WTC11 (cell line): ENCODE measurements around the gene OBSCN. TPM values are rescaled to one million over a fixed set of nuclear protein-coding genes. Genes with fewer than 3 reads are reported as not detected.

Source experiments
- ATAC-seq: fragments of 200-7000 bp; cut with Tn5 transposase; 2 replicates; pipeline ENCODE4 v1.10.0; 2021; ENCODE audit warnings: mild to moderate bottlenecking, moderate library complexity
- CTCF ChIA-PET: fragments of 300-600 bp; sonication (Branson Sonifier 250); formaldehyde crosslinking; loops from one replicate; lab custom pipeline; 2021; ENCODE audit warnings: antibody characterized with exemption; lab: Charles Lee
- POLR2A ChIA-PET: fragments of 350-600 bp; sonication (Branson Sonifier 250); formaldehyde crosslinking; loops from one replicate; lab custom pipeline; 2021; ENCODE audit warnings: antibody characterized with exemption; lab: Charles Lee
- DNase-seq: peaks from one replicate; pipeline ENCODE4 v3.0.0; 2021; ENCODE audit warnings: low spot score
- H3K27ac Mint-ChIP-seq: 2 replicates; pipeline ENCODE4 v1.8.0; 2021; ENCODE audit warnings: mixed read lengths
- H3K27me3 Mint-ChIP-seq: 2 replicates; pipeline ENCODE4 v1.8.0; 2021; ENCODE audit warnings: low read depth, mild to moderate bottlenecking, moderate library complexity, mixed read lengths
- H3K36me3 Mint-ChIP-seq: 2 replicates; pipeline ENCODE4 v1.8.0; 2021; ENCODE audit warnings: mixed read lengths
- H3K4me1 Mint-ChIP-seq: 2 replicates; pipeline ENCODE4 v1.8.0; 2022; ENCODE audit warnings: mixed read lengths
- H3K4me3 Mint-ChIP-seq: 2 replicates; pipeline ENCODE4 v1.8.0; 2021; ENCODE audit warnings: mild to moderate bottlenecking, moderate library complexity, mixed read lengths
- H3K9me3 Mint-ChIP-seq: 2 replicates; pipeline ENCODE4 v1.8.0; 2021; ENCODE audit warnings: mixed read lengths
- ATF1 ChIP-seq: sonication (generic); formaldehyde crosslinking; IDR thresholded peaks from 2 replicates; pipeline ENCODE4 v1.8.1; 2023; ENCODE audit warnings: mild to moderate bottlenecking, moderate library complexity, missing genetic modification reagents
- ATF2 ChIP-seq: sonication (generic); formaldehyde crosslinking; IDR thresholded peaks from 2 replicates; pipeline ENCODE4 v1.8.1; 2022; ENCODE audit warnings: low read depth, missing genetic modification reagents, borderline replicate concordance
- CBFB ChIP-seq: sonication (generic); formaldehyde crosslinking; IDR thresholded peaks from 2 replicates; pipeline ENCODE4 v1.8.1; 2022; ENCODE audit warnings: mild to moderate bottlenecking, low read depth, missing genetic modification reagents
- ELF4 ChIP-seq: sonication (generic); formaldehyde crosslinking; IDR thresholded peaks from 2 replicates; pipeline ENCODE4 v1.8.1; 2022; ENCODE audit warnings: low read depth, mild to moderate bottlenecking, moderate library complexity, missing genetic modification reagents
- EMX1 ChIP-seq: fragments of 250-450 bp; sonication (Bioruptor Pico); IDR thresholded peaks from 2 replicates; pipeline ENCODE4 v1.8.0; 2021; ENCODE audit warnings: mild to moderate bottlenecking
- ETV6 ChIP-seq: sonication (generic); formaldehyde crosslinking; IDR thresholded peaks from 2 replicates; pipeline ENCODE4 v1.8.1; 2022; ENCODE audit warnings: mild to moderate bottlenecking, missing genetic modification reagents
- PRRX2 ChIP-seq: fragments of 250-450 bp; sonication (Bioruptor Pico); IDR thresholded peaks from 2 replicates; pipeline ENCODE4 v1.8.0; 2021; ENCODE audit warnings: mild to moderate bottlenecking
- SMAD4 ChIP-seq: sonication (generic); formaldehyde crosslinking; IDR thresholded peaks from 2 replicates; pipeline ENCODE4 v1.8.0; 2022; ENCODE audit warnings: mild to moderate bottlenecking, missing genetic modification reagents
- TCF7 ChIP-seq: sonication (generic); formaldehyde crosslinking; IDR thresholded peaks from 2 replicates; pipeline ENCODE4 v1.8.0; 2022; ENCODE audit warnings: mild to moderate bottlenecking, low read depth, missing genetic modification reagents, moderate library complexity
- ZNF138 ChIP-seq: sonication (generic); formaldehyde crosslinking; conservative IDR thresholded peaks from 2 replicates; pipeline ENCODE4 v1.8.1; 2022; ENCODE audit warnings: mild to moderate bottlenecking, moderate library complexity, missing genetic modification reagents
- ZNF232 ChIP-seq: sonication (generic); formaldehyde crosslinking; IDR thresholded peaks from 2 replicates; pipeline ENCODE4 v1.8.0; 2022; ENCODE audit warnings: mild to moderate bottlenecking, missing genetic modification reagents
- ZNF263 ChIP-seq: sonication (generic); formaldehyde crosslinking; IDR thresholded peaks from 2 replicates; pipeline ENCODE4 v1.8.1; 2022; ENCODE audit warnings: low read depth, mild to moderate bottlenecking, moderate library complexity, missing genetic modification reagents
- ZNF317 ChIP-seq: sonication (generic); formaldehyde crosslinking; IDR thresholded peaks from 2 replicates; pipeline ENCODE4 v1.8.1; 2023; ENCODE audit warnings: low read depth, mild to moderate bottlenecking, moderate library complexity, missing genetic modification reagents, borderline replicate concordance
- total RNA-seq: library from RNA; stranded (reverse); gene quantifications from 3 replicates; pipeline ENCODE4 v1.2.3, GENCODE V29; 2021
- TF ChIP-seq, protein P1 (sequence below): sonication (generic); formaldehyde crosslinking; IDR thresholded peaks from 2 replicates; pipeline ENCODE4 v1.8.1; 2023; ENCODE audit warnings: mild to moderate bottlenecking, missing genetic modification reagents, moderate library complexity
- TF ChIP-seq, protein P2 (sequence below): fragments of 250-450 bp; sonication (Bioruptor Pico); IDR thresholded peaks from 2 replicates; pipeline ENCODE4 v2.1.2; 2022; ENCODE audit warnings: mild to moderate bottlenecking, moderate library complexity
- TF ChIP-seq, protein P3 (sequence below): fragments of 250-450 bp; sonication (Bioruptor Pico); conservative IDR thresholded peaks from 2 replicates; pipeline ENCODE4 v1.9.0; 2021; ENCODE audit warnings: mild to moderate bottlenecking

Gene OBSCN
- total RNA-seq, 1 experiment from 2014 or later = 38.8 TPM

DNA sequence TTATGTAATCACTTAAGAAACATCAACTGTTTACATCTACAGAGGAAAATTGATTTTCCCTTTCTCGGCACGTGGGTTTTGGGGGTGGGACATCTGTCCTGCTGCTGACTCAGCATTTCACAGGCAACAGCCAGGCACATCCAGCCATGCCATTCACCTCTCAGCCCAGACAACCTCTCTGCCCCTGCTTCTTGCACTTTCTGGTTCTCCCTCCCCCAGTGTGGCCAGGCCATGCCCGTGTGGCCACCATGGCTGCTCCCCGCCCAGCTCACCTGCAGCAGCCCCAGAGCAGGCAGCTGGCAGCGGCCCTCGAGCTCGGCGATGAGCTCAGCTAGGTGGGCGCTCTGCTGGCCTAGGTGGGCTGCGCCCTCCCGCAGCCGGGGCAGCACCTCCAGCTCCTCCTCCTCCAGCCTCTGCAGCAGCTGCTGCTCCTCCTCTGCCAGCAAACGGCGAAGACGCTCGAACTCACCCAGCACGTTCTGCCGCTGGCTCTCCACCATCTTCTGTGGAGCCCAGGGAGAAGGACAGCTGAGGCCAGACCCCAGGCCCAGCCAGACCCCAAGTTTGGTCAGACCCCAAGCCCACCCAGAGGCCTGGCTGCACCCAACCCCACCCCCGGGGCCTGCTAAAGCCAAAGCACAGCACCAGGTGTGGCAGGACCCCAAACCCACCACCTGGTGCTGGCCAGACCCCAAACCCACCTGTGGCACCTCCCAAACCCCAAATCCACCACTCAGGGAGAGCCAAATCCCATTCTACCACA lies 193.0 kb downstream of the OBSCN start:
- H3K36me3 Mint-ChIP-seq = peaks cover 40% of the 10 kb centered on the region
- no peak overlapping the region for H3K27ac Mint-ChIP-seq
- DNase-seq = no peak
- ATAC-seq = no peak
- H3K27me3 Mint-ChIP-seq = no peaks in the 10 kb centered on the region
- H3K4me1 Mint-ChIP-seq = peaks cover 18% of the 10 kb centered on the region
- H3K4me3 Mint-ChIP-seq = no peak overlapping the region
- CTCF ChIA-PET = no interaction called here
- POLR2A ChIA-PET = no interaction called here
- TF ChIP-seq ZNF263 (CRISPR knock-in tag) (no peak), TCF7 (CRISPR knock-in tag) (no peak), ATF2 (no peak), ELF4 (CRISPR knock-in tag) (no peak)
- no peaks in the 10 kb centered on the region for H3K9me3 Mint-ChIP-seq

DNA sequence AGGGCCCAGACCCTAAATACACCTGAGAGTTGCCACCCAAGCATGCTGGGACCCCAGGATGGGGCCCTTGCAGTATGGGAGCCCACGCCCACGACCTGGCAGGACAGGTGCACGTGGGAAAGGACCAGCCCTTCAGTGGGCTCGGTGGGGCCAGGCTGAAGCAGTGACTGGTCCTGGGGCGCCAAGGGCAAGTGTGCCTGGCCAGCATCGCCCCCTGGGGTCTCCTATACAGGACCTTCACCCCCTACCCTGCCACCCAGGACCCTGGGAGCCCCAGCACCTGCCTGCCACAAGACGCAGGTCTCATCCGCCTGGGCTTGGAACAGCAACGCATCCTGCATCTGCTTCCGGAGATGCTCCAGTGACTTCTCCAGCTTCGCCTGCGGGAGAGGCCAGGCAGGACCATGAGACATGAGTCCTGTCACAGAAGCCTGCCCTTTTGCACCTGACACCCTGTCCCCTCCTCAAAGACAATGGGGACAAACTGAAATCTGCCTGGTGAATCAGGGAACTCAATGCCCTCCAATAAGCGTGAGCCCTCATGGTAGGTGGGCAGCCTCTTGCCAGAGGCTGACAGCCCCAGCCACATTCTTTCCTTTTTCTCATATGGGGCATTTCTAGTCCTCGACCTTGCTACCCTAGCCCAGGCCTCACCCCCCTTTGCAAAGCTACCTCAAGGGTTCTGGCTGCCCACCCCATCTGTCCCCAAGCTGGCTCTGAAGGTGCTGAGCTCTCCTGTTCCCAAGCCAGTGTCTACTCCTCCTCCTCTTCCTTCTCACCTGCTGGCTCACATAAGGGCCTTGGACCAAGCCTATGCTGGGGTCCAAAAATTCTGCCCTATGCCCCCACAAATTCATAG lies 194.2 kb downstream of the OBSCN start:
- H3K4me3 Mint-ChIP-seq = no peak overlapping the region
- DNase-seq (no peak), ATAC-seq (no peak)
- CTCF ChIA-PET = no interaction called here
- no peak overlapping the region for H3K27ac Mint-ChIP-seq
- peaks cover 32% of the 10 kb centered on the region for H3K36me3 Mint-ChIP-seq
- POLR2A ChIA-PET = interaction anchor here (0.6 kb wide), 1 partner anchor 203 kb away, joined by 3 read pairs; no protein-coding TSS in a partner anchor
- no peak for TF ChIP-seq ATF1 (CRISPR knock-in tag)
- TF ChIP-seq ATF2 = no peak
- no peak for TF ChIP-seq PRRX2 (CRISPR knock-in tag)
- no peak for TF ChIP-seq ZNF263 (CRISPR knock-in tag)
- no peak for TF ChIP-seq EMX1
- no peak for TF ChIP-seq ZNF317
- no peak for TF ChIP-seq SMAD4 (CRISPR knock-in tag)
- no peak for TF ChIP-seq CBFB
- TF ChIP-seq ZNF232 = no peak
- TF ChIP-seq ZNF138 = no peak
- TF ChIP-seq, protein P1, sequence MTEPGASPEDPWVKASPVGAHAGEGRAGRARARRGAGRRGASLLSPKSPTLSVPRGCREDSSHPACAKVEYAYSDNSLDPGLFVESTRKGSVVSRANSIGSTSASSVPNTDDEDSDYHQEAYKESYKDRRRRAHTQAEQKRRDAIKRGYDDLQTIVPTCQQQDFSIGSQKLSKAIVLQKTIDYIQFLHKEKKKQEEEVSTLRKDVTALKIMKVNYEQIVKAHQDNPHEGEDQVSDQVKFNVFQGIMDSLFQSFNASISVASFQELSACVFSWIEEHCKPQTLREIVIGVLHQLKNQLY (CRISPR knock-in tag) = no peak
- TF ChIP-seq, protein P2, sequence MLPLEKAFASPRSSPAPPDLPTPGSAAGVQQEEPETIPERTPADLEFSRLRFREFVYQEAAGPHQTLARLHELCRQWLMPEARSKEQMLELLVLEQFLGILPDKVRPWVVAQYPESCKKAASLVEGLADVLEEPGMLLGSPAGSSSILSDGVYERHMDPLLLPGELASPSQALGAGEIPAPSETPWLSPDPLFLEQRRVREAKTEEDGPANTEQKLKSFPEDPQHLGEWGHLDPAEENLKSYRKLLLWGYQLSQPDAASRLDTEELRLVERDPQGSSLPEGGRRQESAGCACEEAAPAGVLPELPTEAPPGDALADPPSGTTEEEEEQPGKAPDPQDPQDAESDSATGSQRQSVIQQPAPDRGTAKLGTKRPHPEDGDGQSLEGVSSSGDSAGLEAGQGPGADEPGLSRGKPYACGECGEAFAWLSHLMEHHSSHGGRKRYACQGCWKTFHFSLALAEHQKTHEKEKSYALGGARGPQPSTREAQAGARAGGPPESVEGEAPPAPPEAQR (CRISPR knock-in tag) = no peak
- TF ChIP-seq ETV6 (CRISPR knock-in tag) = no peak
- TF ChIP-seq, protein P3, sequence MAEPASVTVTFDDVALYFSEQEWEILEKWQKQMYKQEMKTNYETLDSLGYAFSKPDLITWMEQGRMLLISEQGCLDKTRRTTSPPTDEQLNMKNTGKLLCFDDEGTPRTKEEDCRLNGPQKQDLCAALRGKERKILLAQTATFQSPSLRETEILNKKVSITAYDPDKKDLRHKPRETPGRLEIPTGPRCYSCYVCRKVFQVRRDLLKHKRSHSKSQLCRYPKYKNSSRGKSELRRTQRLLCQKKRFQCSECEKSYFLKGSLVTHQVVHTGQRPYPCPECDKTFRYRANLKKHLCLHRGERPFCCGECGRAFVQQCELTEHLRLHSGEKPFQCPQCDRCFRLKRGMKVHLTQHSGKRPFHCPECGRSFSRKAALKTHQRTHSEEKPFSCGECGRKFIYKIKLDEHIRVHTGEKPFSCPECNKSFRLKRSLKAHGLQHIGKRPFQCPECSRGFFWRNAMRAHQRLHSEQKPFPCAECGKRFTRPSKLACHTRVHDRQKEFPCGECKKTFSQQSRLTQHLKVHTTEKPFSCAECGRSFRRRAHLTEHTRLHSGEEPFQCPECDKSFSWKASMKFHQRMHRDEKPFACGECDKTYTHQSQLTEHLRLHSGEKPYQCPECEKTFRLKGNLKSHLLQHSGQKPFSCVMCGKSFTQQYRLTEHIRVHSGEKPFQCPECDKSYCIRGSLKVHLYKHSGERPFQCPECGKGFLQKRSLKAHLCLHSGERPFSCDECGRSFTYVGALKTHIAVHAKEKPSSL (CRISPR knock-in tag) = no peak
- H3K4me1 Mint-ChIP-seq = peaks cover 18% of the 10 kb centered on the region
- no peaks in the 10 kb centered on the region for H3K27me3 Mint-ChIP-seq
- no peaks in the 10 kb centered on the region for H3K9me3 Mint-ChIP-seq
